SU-DHL-6 (cell line): Measurements from ENCODE around the gene COL15A1.

Source experiments
- H2AFZ ChIP-seq: fragments of 200-600 bp; sonication (generic); 2 replicates; pipeline ENCODE4 v1.6.1; 2014; ENCODE audit warnings: low read depth, mild to moderate bottlenecking, moderate library complexity, mixed read lengths, antibody characterized with exemption, low read length; ENCODE audit not compliant: severe bottlenecking
- H3F3A ChIP-seq: fragments of 200-600 bp; shearing (Covaris generic); 2 replicates; pipeline ENCODE4 v1.6.0; 2016; ENCODE audit warnings: antibody characterized with exemption, mild to moderate bottlenecking; ENCODE audit not compliant: insufficient read depth
- H3K27ac ChIP-seq: fragments of 200-600 bp; sonication (generic); 2 replicates; pipeline ENCODE4 v1.5.1; 2016; ENCODE audit warnings: low read depth, mild to moderate bottlenecking, low read length, moderate library complexity, mixed read lengths
- H3K27me3 ChIP-seq: fragments of 200-600 bp; sonication (generic), shearing (Covaris generic); 2 replicates; pipeline ENCODE4 v1.6.0; 2014; ENCODE audit warnings: mild to moderate bottlenecking, low read length
- H3K36me3 ChIP-seq: fragments of 200-600 bp; sonication (generic); 2 replicates; pipeline ENCODE4 v1.6.1; 2014; ENCODE audit warnings: mild to moderate bottlenecking, low read length, mixed read lengths
- H3K4me2 ChIP-seq: fragments of 300-600, 200-600 bp; shearing (Covaris generic), sonication (generic); 2 replicates; pipeline ENCODE4 v1.6.0; 2014; ENCODE audit warnings: low read length, low read depth, mild to moderate bottlenecking; ENCODE audit not compliant: poor library complexity, severe bottlenecking
- H3K4me3 ChIP-seq: fragments of 200-600 bp; sonication (generic); 2 replicates; pipeline ENCODE4 v1.5.1; 2014; ENCODE audit warnings: antibody characterized with exemption, low read length, mild to moderate bottlenecking, mixed read lengths; ENCODE audit not compliant: insufficient read depth, poor library complexity, severe bottlenecking
- H3K79me2 ChIP-seq: fragments of 200-600 bp; sonication (generic); 2 replicates; pipeline ENCODE4 v1.6.1; 2014; ENCODE audit warnings: mild to moderate bottlenecking, low read length, moderate library complexity; ENCODE audit not compliant: insufficient read depth
- H3K9ac ChIP-seq: fragments of 200-600 bp; sonication (generic); 2 replicates; pipeline ENCODE4 v1.7.0; 2014; ENCODE audit warnings: mild to moderate bottlenecking, low read length
- H3K9me2 ChIP-seq: fragments of 200-600 bp; sonication (generic); replicated peaks from 2 replicates; pipeline ENCODE4 v1.6.1; 2014; ENCODE audit warnings: low read length; ENCODE audit not compliant: insufficient read depth
- H3K9me3 ChIP-seq: fragments of 200-600 bp; sonication (generic); 2 replicates; pipeline ENCODE4 v1.6.1; 2014; ENCODE audit warnings: low read length, mixed read lengths; ENCODE audit not compliant: insufficient read depth
- H4K20me1 ChIP-seq: fragments of 200-600 bp; sonication (generic); 2 replicates; pipeline ENCODE4 v1.6.1; 2014; ENCODE audit warnings: low read depth, mild to moderate bottlenecking, antibody characterized with exemption, low read length, moderate library complexity, mixed read lengths
- EZH2phosphoT487 ChIP-seq: fragments of 200-600 bp; sonication (generic), shearing (Covaris generic); conservative IDR thresholded peaks from 2 replicates; pipeline ENCODE4 v1.6.1; 2018; ENCODE audit warnings: mild to moderate bottlenecking, antibody characterized with exemption, low read length, moderate library complexity, mixed read lengths
- TF ChIP-seq, protein P1 (sequence below): fragments of 200-600 bp; sonication (generic); IDR thresholded peaks from one replicate; pipeline ENCODE4 v1.5.1; 2017; ENCODE audit warnings: antibody characterized with exemption, mild to moderate bottlenecking, low read length, moderate library complexity; ENCODE audit not compliant: insufficient read depth, poor library complexity, severe bottlenecking

COL15A1 gene

DNA sequence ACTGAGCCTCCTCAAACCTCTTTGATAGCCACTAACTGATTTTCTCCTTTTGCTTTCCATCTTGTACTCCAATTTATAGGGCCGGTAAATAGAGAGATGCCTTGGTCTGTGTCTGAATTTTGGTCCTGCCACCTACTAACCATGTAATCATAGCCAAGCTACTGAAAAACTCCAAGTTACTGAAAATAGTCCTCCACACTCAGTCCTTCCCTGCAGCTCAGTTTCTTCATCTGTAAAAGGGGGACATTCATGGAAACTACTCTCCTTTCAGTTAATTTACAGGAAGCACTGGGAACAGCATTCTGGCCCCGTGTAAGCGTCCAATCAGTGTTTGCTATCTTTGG lies 131.2 kb downstream of the COL15A1 start:
- H3K27me3 ChIP-seq, result no peaks in the 10 kb centered on the region
- no peak overlapping the region for H3K27ac ChIP-seq
- no peaks in the 10 kb centered on the region for H3K36me3 ChIP-seq
- no peak overlapping the region for H3K4me3 ChIP-seq
- H3K4me2 ChIP-seq, result no peak overlapping the region
- H3K79me2 ChIP-seq, result no peaks in the 10 kb centered on the region
- no peak overlapping the region for H2AFZ ChIP-seq
- no peak overlapping the region for H3K9ac ChIP-seq
- H3K9me3 ChIP-seq, result no peaks in the 10 kb centered on the region
- H4K20me1 ChIP-seq, result no peaks in the 10 kb centered on the region
- no peak for TF ChIP-seq EZH2phosphoT487
- TF ChIP-seq, protein P1, sequence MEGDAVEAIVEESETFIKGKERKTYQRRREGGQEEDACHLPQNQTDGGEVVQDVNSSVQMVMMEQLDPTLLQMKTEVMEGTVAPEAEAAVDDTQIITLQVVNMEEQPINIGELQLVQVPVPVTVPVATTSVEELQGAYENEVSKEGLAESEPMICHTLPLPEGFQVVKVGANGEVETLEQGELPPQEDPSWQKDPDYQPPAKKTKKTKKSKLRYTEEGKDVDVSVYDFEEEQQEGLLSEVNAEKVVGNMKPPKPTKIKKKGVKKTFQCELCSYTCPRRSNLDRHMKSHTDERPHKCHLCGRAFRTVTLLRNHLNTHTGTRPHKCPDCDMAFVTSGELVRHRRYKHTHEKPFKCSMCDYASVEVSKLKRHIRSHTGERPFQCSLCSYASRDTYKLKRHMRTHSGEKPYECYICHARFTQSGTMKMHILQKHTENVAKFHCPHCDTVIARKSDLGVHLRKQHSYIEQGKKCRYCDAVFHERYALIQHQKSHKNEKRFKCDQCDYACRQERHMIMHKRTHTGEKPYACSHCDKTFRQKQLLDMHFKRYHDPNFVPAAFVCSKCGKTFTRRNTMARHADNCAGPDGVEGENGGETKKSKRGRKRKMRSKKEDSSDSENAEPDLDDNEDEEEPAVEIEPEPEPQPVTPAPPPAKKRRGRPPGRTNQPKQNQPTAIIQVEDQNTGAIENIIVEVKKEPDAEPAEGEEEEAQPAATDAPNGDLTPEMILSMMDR, result no peak
- H3F3A ChIP-seq, result no peaks in the 10 kb centered on the region
- H3K9me2 ChIP-seq, result no peaks in the 10 kb centered on the region

DNA sequence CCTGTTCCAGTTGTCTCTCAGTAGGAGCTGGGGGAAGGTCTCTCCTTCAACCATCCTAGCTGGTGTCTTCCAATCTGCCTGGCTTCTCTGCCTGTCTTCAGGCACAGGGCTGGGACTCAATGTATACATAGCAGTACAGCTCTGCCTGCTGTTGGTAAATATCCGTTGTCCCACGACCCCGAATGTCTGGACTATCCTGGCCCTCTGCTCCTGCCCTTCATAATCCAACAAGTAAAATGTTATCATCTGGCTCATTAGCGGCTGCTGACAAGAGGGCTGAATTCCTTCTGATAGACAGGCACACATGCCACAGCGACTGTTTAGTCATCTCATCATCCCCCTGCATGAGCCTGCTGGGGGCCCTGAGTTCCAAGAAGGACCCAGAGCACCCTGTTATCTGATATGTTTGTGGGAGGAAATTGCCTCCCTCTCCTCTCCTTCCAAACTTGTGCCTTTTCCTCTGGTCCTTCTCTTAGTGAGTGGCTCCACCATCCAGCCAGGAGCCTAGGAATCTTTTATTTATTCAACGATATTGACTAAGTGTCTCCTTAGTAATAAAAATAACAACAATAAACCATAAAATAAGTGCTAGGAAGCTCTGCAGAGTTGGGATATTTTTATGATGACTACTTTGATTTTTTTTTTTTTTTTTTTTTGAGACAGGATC lies 131.7 kb downstream of the COL15A1 start:
- no peak overlapping the region for H3K4me2 ChIP-seq
- no peaks in the 10 kb centered on the region for H3K79me2 ChIP-seq
- no peak overlapping the region for H3K27ac ChIP-seq
- H3K36me3 ChIP-seq, result no peaks in the 10 kb centered on the region
- no peaks in the 10 kb centered on the region for H4K20me1 ChIP-seq
- H2AFZ ChIP-seq, result no peak overlapping the region
- H3K9me2 ChIP-seq, result no peaks in the 10 kb centered on the region
- no peaks in the 10 kb centered on the region for H3F3A ChIP-seq
- TF ChIP-seq, protein P1, result no peak
- TF ChIP-seq EZH2phosphoT487, result no peak
- no peaks in the 10 kb centered on the region for H3K27me3 ChIP-seq
- no peak overlapping the region for H3K4me3 ChIP-seq
- H3K9ac ChIP-seq, result no peak overlapping the region
- no peaks in the 10 kb centered on the region for H3K9me3 ChIP-seq

DNA sequence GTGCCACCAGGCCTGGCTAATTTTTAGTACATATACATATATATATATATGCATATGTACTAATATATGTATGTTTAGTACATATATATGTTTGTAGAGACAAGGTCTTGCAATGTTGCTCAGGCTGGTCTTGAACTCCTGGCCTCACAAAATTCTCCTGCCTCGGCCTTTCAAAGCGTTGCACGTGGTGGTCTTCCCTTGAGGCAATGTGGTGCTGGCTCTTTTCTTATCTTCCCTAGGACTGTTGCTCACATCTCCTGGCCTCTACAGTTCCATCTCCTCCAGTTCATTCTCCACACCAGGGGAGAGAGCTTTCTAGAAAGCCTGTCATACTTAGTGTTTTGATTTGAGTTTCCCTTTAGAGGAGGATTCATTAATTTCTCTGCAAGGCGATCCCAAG lies 132.3 kb downstream of the COL15A1 start:
- Histone ChIP-seq H3K27me3 (no peaks in the 10 kb centered on the region), H3K9me2 (no peaks in the 10 kb centered on the region), H3K4me2 (no peak overlapping the region), H2AFZ (no peak overlapping the region), H3K9me3 (no peaks in the 10 kb centered on the region), H3K4me3 (no peak overlapping the region), H4K20me1 (no peaks in the 10 kb centered on the region), H3K79me2 (no peaks in the 10 kb centered on the region), H3F3A (no peaks in the 10 kb centered on the region), H3K9ac (no peak overlapping the region), H3K27ac (no peak overlapping the region), H3K36me3 (no peaks in the 10 kb centered on the region)
- no peak for TF ChIP-seq EZH2phosphoT487
- TF ChIP-seq, protein P1, result no peak
